22Rv1 (cell line): Measurements from ENCODE around the gene ZBTB20.

Experiments used
- CTCF ChIP-seq: fragments of 450-650 bp; IDR thresholded peaks from 2 replicates; pipeline ENCODE4 v1.5.1; 2017; ENCODE audit warnings: mild to moderate bottlenecking
- ZFX ChIP-seq: fragments of 450-650 bp; IDR thresholded peaks from 2 replicates; pipeline ENCODE4 v1.6.1; 2017; ENCODE audit warnings: antibody characterized with exemption, borderline replicate concordance

DNA sequence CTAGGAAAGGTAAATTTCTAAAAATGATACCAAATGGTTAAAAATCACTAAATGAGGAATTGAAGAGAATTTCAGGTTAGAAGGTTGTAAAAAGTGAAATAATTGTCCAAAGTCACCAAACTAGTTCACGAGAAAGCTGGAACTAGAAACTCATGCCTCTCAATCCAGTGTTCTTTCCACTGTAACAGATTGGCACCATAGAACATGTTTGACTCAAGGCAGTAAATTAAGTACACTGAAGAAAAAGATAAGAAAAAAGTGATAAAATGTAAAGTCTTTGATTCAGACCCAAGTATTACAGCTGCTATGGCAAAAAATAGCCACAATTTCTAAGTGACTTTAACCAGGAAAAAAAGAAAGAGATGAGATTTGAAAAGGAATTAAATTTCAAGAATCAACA, 26.5 kb downstream of the ZBTB20 start:
- TF ChIP-seq CTCF (no peak), ZFX (no peak)
